Hepatocyte (in vitro differentiated cells): ENCODE data around the gene H6PD. TPM values are rescaled to one million over a fixed set of nuclear protein-coding genes. Genes with fewer than 3 reads are reported as not detected.

ENCODE experiments used
- DNase-seq: peaks from one replicate; pipeline ENCODE4 v3.0.0-alpha.2; 2016; ENCODE audit warnings: low spot score
- H2AFZ ChIP-seq: fragments of 200-600 bp; sonication (generic); 2 replicates; pipeline ENCODE4 v1.6.0; 2016; ENCODE audit warnings: antibody characterized with exemption, mild to moderate bottlenecking
- H3K27ac ChIP-seq: fragments of 200-600 bp; sonication (generic); 2 replicates; pipeline ENCODE4 v1.5.1; 2016; ENCODE audit warnings: mild to moderate bottlenecking
- H3K27me3 ChIP-seq: fragments of 200-600 bp; sonication (generic); 2 replicates; pipeline ENCODE4 v1.6.1; 2016
- H3K36me3 ChIP-seq: fragments of 200-600 bp; sonication (generic); replicated peaks from 2 replicates; pipeline ENCODE4 v1.5.1; 2016; ENCODE audit warnings: low read depth; ENCODE audit not compliant: insufficient read depth
- H3K4me1 ChIP-seq: fragments of 200-600 bp; sonication (generic); 2 replicates; pipeline ENCODE4 v1.5.1; 2016; ENCODE audit warnings: mild to moderate bottlenecking, moderate library complexity; ENCODE audit not compliant: insufficient read depth
- H3K4me2 ChIP-seq: fragments of 200-600 bp; sonication (generic); 2 replicates; pipeline ENCODE4 v1.6.0; 2016
- H3K4me3 ChIP-seq: fragments of 200-600 bp; sonication (generic); 2 replicates; pipeline ENCODE4 v1.5.1; 2016; ENCODE audit warnings: mild to moderate bottlenecking
- H3K79me2 ChIP-seq: fragments of 200-600 bp; sonication (generic); 2 replicates; pipeline ENCODE4 v1.6.0; 2017; ENCODE audit warnings: mild to moderate bottlenecking
- H3K9me2 ChIP-seq: fragments of 200-600 bp; sonication (generic); replicated peaks from 2 replicates; pipeline ENCODE4 v1.6.0; 2017; ENCODE audit warnings: mild to moderate bottlenecking; ENCODE audit not compliant: insufficient read depth
- H3K9me3 ChIP-seq: fragments of 200-600 bp; sonication (generic); 2 replicates; pipeline ENCODE4 v1.5.1; 2016; ENCODE audit warnings: low read depth, mild to moderate bottlenecking
- H4K20me1 ChIP-seq: fragments of 200-600 bp; sonication (generic); 2 replicates; pipeline ENCODE4 v1.6.0; 2016; ENCODE audit warnings: mild to moderate bottlenecking; ENCODE audit not compliant: insufficient read depth, poor library complexity, severe bottlenecking
- CTCF ChIP-seq: fragments of 200-600 bp; sonication (generic); IDR thresholded peaks from 2 replicates; pipeline ENCODE4 v1.5.1; 2016; ENCODE audit warnings: antibody characterized with exemption, mild to moderate bottlenecking; ENCODE audit not compliant: poor library complexity
- EZH2 ChIP-seq: fragments of 200-600 bp; sonication (generic); IDR thresholded peaks from 2 replicates; pipeline ENCODE4 v1.6.1; 2016; ENCODE audit warnings: antibody characterized with exemption, mild to moderate bottlenecking, borderline replicate concordance
- EZH2phosphoT487 ChIP-seq: fragments of 200-600 bp; sonication (generic); IDR thresholded peaks from one replicate; pipeline ENCODE4 v1.6.1; 2018; ENCODE audit warnings: antibody characterized with exemption, mild to moderate bottlenecking, low read depth, moderate library complexity; ENCODE audit not compliant: unreplicated experiment, severe bottlenecking
- WGBS: methylation state at CpG from one replicate; pipeline ENCODE4 v1.1.6; 2016; ENCODE audit warnings: low lambda C conversion rate; ENCODE audit errors: missing lambda C conversion rate; 5-methylcytosine and 5-hydroxymethylcytosine counted together
- polyA plus RNA-seq: library from polyadenylated mRNA; unstranded; fragments of >200 nt; fragmentation: Nextera tagmentation; extraction: Ambion mirVana; gene quantifications from 2 replicates; pipeline ENCODE4 v1.2.1, GENCODE V29; 2016
- total RNA-seq: library from RNA; depleted of rRNA; stranded (reverse); fragments of >200 nt; gene quantifications from 2 replicates; pipeline ENCODE4 v1.2.3, GENCODE V29; 2014

The H6PD gene
- total and polyA plus RNA-seq, 2 experiments from 2014 or later, result 26.3 to 54.8 TPM

- no peaks in the 10 kb centered on the region for H3K27me3 ChIP-seq
- no peaks in the 10 kb centered on the region for H3K36me3 ChIP-seq
- peak overlapping the region; percentile 98 for H3K4me3 ChIP-seq
- no peaks in the 10 kb centered on the region for H3K9me2 ChIP-seq
- peaks cover 41% of the 10 kb centered on the region for H4K20me1 ChIP-seq
- 50% methylated on average over 6 of the region's 6 CpGs for WGBS
- no peak overlapping the region for H2AFZ ChIP-seq
- peaks cover 37% of the 10 kb centered on the region for H3K4me1 ChIP-seq
- TF ChIP-seq EZH2, result no peak
- no peak for TF ChIP-seq EZH2phosphoT487
- TF ChIP-seq CTCF, result no peak
- no peaks in the 10 kb centered on the region for H3K9me3 ChIP-seq
- peak overlapping the region; percentile 89 for H3K27ac ChIP-seq
- H3K4me2 ChIP-seq, result peak overlapping the region; percentile 82
- DNase-seq, result peak; percentile 48
- H3K79me2 ChIP-seq, result peaks cover 61% of the 10 kb centered on the region
These were observed 59.8 kb downstream of the H6PD start for GRCh38 chr1:9294405-9294773.

GRCh38 chr1:9294910-9295636 lies 60.5 kb downstream of the H6PD start:
- DNase-seq, result peak; percentile 61
- Histone ChIP-seq H3K9me2 (no peaks in the 10 kb centered on the region), H3K79me2 (peaks cover 67% of the 10 kb centered on the region), H3K27me3 (no peaks in the 10 kb centered on the region), H3K36me3 (no peaks in the 10 kb centered on the region), H3K9me3 (no peaks in the 10 kb centered on the region), H3K4me2 (peak overlapping the region; percentile 82), H2AFZ (no peak overlapping the region), H3K4me3 (peak overlapping the region; percentile 98), H3K27ac (peak overlapping the region; percentile 89), H4K20me1 (peaks cover 43% of the 10 kb centered on the region), H3K4me1 (peaks cover 42% of the 10 kb centered on the region)
- TF ChIP-seq EZH2phosphoT487 (no peak), CTCF (peak; percentile 38)
- WGBS, result 36% methylated on average over 10 of the region's 10 CpGs

- H3K4me3 ChIP-seq, result no peak overlapping the region
- no peak for TF ChIP-seq CTCF
- no peak for TF ChIP-seq EZH2phosphoT487
- no peak for TF ChIP-seq EZH2
- no peaks in the 10 kb centered on the region for H3K27me3 ChIP-seq
- H3K9me3 ChIP-seq, result no peaks in the 10 kb centered on the region
- H3K27ac ChIP-seq, result peak overlapping the region; percentile 89
- H2AFZ ChIP-seq, result no peak overlapping the region
- H3K36me3 ChIP-seq, result no peaks in the 10 kb centered on the region
- H3K4me1 ChIP-seq, result peaks cover 48% of the 10 kb centered on the region
- no peak for DNase-seq
- H3K9me2 ChIP-seq, result no peaks in the 10 kb centered on the region
- H4K20me1 ChIP-seq, result peaks cover 50% of the 10 kb centered on the region
- WGBS, result 73% methylated on average over 9 of the region's 9 CpGs
- H3K4me2 ChIP-seq, result peak overlapping the region; percentile 82
- H3K79me2 ChIP-seq, result peaks cover 75% of the 10 kb centered on the region
These were observed 61.3 kb downstream of the H6PD start for GRCh38 chr1:9295884-9296283.
